ENCODE results near the gene CAP1.

The CAP1 gene

DNA sequence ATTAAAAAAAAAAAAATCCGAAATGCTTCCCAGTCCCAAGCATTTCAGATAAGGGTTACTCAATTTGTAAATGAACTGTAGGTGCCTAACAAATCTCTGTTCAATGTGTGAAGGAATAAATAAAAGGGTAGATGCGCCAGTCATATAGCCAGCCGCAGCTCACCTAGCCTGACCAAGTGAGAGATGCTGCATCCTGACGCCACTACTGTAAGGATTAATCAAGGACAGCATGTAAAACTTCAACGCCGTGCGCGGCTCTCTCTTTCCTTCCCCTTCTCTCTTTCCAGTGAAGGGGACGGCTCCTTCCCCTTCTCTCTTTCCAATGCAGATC, 56.1 kb downstream of the CAP1 start:
- no peak for DNase-seq (ENCODE audit: low read depth)

DNA sequence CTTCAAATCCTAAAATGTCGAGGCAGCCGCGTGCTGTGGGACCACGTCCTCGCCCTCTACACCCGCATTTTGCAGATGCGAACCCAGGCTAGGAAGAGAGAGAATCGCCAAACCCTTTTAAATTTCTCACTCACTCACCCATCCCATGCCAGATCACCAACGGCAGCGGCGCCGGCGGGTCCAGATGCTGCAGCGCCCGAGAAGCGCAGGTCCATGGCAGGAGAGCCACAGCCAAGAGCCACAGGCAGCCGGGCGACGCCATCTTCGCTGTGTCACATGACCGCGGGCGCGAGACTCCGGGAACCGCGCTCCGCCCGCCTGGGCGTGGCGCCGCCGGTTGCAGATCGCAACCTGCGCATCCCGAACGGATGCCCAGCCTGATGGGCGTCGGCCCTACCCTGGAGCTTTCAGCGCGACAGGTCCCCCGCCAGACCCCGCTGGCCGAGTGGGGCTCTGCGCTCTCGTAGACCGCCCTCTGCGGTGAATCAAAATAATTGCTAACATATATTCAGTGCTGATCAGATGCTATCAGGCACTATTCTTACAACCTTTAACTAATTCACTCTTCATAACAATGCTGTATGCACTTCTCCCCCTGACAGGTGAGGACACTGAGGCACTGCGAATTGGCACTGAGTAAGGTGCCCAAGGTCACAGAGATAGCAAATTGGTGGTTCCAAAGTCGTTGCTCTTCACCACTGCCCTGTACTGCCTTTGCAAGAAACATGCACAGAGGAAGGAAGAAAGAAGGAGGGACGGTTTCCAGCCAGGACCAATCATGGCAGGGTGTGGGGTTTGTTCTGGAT, 56.7 kb downstream of the CAP1 start, which contains the start of gene PPT1:
PPT1 (minus strand) TSS at position 276 of the 806 bp plus-strand sequence; CDS start at position 262, 14 bp downstream.
- DNase-seq (ENCODE audit: low read depth): peak; percentile 76

GRCh38 chr1:40102038-40102437, 61.5 kb downstream of the CAP1 start:
- DNase-seq (ENCODE audit: low read depth): no peak

GRCh38 chr1:40102896-40103295, 62.4 kb downstream of the CAP1 start:
- no peak for DNase-seq (ENCODE audit: low read depth)

DNA sequence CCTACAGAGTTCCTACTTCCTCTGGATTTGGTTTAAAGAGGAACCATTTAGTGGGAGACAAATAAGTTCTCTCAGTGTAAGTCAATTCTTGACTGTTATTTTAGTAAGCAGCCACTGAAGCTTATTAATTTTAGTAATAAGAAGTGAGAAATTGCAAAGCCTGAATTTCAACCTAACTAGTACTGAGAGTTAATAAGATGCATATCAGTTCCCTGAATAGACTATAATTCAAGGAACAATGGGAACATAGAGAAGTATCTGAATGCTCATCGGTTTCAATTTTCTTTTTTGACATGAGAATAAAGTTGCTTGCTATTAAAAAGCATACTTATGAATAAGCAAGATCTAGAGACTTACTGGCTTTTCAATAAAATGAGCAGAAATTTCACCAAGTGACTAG, 64.5 kb downstream of the CAP1 start:
- no peak for DNase-seq (ENCODE audit: low read depth)

DNA sequence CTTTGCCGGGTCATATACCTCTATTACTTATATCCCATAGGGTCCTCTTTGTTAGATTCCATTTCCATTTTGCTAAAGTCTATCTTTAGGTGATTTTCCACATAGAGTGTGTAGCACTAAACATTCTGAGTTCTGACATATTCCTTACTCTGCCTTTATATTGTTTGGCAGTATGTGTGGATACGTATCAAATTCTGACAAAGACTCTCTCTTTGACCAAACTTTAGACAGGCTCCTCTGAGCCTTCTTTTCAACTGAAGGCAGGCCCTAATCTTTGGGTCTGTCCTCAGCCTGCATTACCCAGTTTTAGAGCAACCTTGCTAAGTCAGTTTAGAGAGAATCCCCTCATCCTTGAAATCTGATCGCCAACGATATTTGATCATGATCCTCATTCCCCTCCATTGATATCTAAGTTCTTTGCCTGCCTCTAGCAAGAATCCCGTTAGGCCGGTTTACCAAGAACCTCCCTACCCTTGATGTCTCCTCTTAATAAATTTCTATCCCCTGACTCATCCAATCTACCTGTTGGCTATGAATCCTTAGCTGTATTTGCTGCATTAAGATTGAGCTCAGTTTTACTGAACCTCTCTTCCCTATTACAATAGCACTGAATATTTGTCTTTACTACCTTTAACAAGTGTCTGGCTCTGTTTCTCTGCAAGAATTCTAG, 66.9 kb downstream of the CAP1 start:
- no peak for DNase-seq (ENCODE audit: low read depth)

DNA sequence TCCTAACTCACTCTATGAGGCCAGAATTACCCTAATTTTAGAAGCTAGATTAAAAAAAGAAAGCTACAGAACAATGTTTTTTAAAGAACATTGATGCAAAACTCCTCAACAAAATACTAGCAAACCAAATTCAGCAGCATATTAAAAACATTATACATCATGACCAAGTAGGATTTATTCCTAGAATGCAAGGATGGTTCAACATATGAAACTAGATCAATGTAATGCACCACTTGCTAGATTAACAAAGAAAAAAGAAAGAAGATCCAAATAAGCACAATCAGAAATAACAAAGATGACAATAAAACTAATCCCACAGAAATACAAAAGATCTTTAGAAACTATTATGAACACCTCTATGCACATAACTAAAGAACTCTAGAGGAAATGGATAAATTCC, 69.9 kb downstream of the CAP1 start:
- DNase-seq (ENCODE audit: low read depth): no peak

DNA sequence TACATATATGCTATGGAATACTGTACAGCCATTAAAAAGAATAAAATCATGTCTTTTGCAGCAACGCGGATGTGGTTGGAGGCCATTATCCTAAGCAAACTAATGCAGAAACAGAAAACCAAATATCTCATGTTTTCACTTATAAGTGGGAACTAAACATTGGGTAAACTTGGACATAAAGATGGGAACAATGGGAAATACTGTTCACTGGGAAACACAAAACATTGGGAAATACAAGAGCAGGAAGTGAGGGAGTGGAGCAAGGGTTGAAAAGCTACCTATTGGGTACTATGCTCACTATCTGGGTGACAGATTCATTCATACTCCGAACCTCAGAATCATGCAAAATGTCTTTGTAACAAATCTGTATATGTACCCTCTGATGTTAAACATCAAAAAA, 73.9 kb downstream of the CAP1 start:
- DNase-seq (ENCODE audit: low read depth): no peak

- no peak for DNase-seq (ENCODE audit: low read depth)
Measured at GRCh38 chr1:40120128-40120527, 79.6 kb downstream of the CAP1 start.
